HepG2 (cell line): ENCODE measurements around the gene MEA1. TPM values are rescaled to one million over a fixed set of nuclear protein-coding genes. Genes with fewer than 3 reads are reported as not detected.
A peak's percentile ranks its signal among the peaks of the same experiment; 100 is the strongest.

Source experiments
- BCLAF1 ChIP-seq: fragments of 450-650 bp; IDR thresholded peaks from 2 replicates; pipeline ENCODE4 v1.6.1; 2017; ENCODE audit warnings: mild to moderate bottlenecking
- E2F2 ChIP-seq: sonication (generic); formaldehyde crosslinking; IDR thresholded peaks from 2 replicates; pipeline ENCODE4 v1.4.0; 2020; ENCODE audit warnings: missing genetic modification reagents, borderline replicate concordance
- KMT2A ChIP-seq: sonication (generic); formaldehyde crosslinking; IDR thresholded peaks from 2 replicates; pipeline ENCODE4 v1.4.0; 2020; ENCODE audit warnings: missing genetic modification reagents
- MLXIP ChIP-seq: sonication (generic); formaldehyde crosslinking; IDR thresholded peaks from 2 replicates; pipeline ENCODE4 v1.9.0; 2021; ENCODE audit warnings: missing genetic modification reagents, borderline replicate concordance
- NPAS2 ChIP-seq: sonication (generic); formaldehyde crosslinking; IDR thresholded peaks from 2 replicates; pipeline ENCODE4 v1.8.0; 2022; ENCODE audit warnings: mild to moderate bottlenecking, missing genetic modification reagents, borderline replicate concordance
- PHF21A ChIP-seq: sonication (generic); formaldehyde crosslinking; IDR thresholded peaks from 2 replicates; pipeline ENCODE4 v1.5.0; 2020; ENCODE audit warnings: mild to moderate bottlenecking, missing genetic modification reagents
- SP2 ChIP-seq: sonication (generic); formaldehyde crosslinking; IDR thresholded peaks from 2 replicates; pipeline ENCODE4 v1.5.1; 2020; ENCODE audit warnings: mild to moderate bottlenecking, missing genetic modification reagents
- SYNCRIP ChIP-seq: fragments of 200-400 bp; formaldehyde crosslinking; IDR thresholded peaks from 2 replicates; pipeline ENCODE4 v1.6.1; 2018; ENCODE audit warnings: mild to moderate bottlenecking, low read depth, low read length; ENCODE audit not compliant: insufficient read depth
- TMF1 ChIP-seq: sonication (generic); formaldehyde crosslinking; IDR thresholded peaks from 2 replicates; pipeline ENCODE4 v1.8.1; 2022; ENCODE audit warnings: low read depth, missing genetic modification reagents
- XRCC5 ChIP-seq: fragments of 200-400 bp; formaldehyde crosslinking; optimal IDR thresholded peaks from 2 replicates; pipeline ENCODE3; 2017; ENCODE audit warnings: mild to moderate bottlenecking, low read length
- ZNF260 ChIP-seq: sonication (generic); formaldehyde crosslinking; IDR thresholded peaks from 2 replicates; pipeline ENCODE4 v1.4.0; 2020; ENCODE audit warnings: missing genetic modification reagents, low read depth, mild to moderate bottlenecking, borderline replicate concordance
- ZNF280D ChIP-seq: sonication (generic); formaldehyde crosslinking; IDR thresholded peaks from 2 replicates; pipeline ENCODE4 v1.5.1; 2020; ENCODE audit warnings: mild to moderate bottlenecking, missing genetic modification reagents
- ZNF282 ChIP-seq: fragments of 450-650 bp; IDR thresholded peaks from 2 replicates; pipeline ENCODE4 v1.6.1; 2018; ENCODE audit not compliant: partially characterized antibody
- ZNF335 ChIP-seq: sonication (generic); formaldehyde crosslinking; IDR thresholded peaks from 2 replicates; pipeline ENCODE4 v1.4.0; 2020; ENCODE audit warnings: missing genetic modification reagents
- ZNF431 ChIP-seq: sonication (generic); formaldehyde crosslinking; IDR thresholded peaks from 2 replicates; pipeline ENCODE4 v1.9.0; 2022; ENCODE audit warnings: missing genetic modification reagents, low read depth, mild to moderate bottlenecking, borderline replicate concordance
- ZNF512 ChIP-seq: sonication (generic); formaldehyde crosslinking; IDR thresholded peaks from 2 replicates; pipeline ENCODE4 v1.4.0; 2020; ENCODE audit warnings: mild to moderate bottlenecking, missing genetic modification reagents
- polyA plus RNA-seq, 8 experiments: library from polyadenylated mRNA; depleted of rRNA in 3 of 8; stranded (reverse) in 7 of 8; unstranded in 1 of 8; fragments of >200 nt; fragmentation: Illumina TruSeq in 4 of 8; extraction: Trizol in 4 of 8; gene quantifications; 2 replicates each; pipeline versions ENCODE4 v1.2.1 to v1.2.3, GENCODE V29; 2011 to 2016; ENCODE audit warnings: low read depth in 4 of 8, missing spikeins in 1 of 8, mixed read lengths in 1 of 8; ENCODE audit not compliant: insufficient read depth in 1 of 8
- total RNA-seq, 5 experiments: library from RNA; depleted of rRNA; stranded (reverse); fragments of >200 nt; fragmentation: Illumina TruSeq; extraction: Trizol; gene quantifications; 2 replicates each; pipeline ENCODE4 v1.2.3, GENCODE V29; 2016; ENCODE audit warnings: low read depth in 1 of 5

MEA1 gene
- total and polyA plus RNA-seq, 2 of the 13 experiments (the other 11 are each of a cell fraction or from before 2014, with no cell fraction given) = 75.6 to 86.2 TPM

GRCh38 chr6:43021270-43022047 is 7.7 kb upstream of the MEA1 start, which contains the start of gene RRP36 (continued):
- TF ChIP-seq ZNF280D (CRISPR knock-in tag) = no peak
- TF ChIP-seq ZNF335 (CRISPR knock-in tag) = no peak
- peak; percentile 68; the same call in 1 of the 2 replicates for TF ChIP-seq E2F2 (CRISPR knock-in tag)
- 0 out of 2 replicates have a peak, but pooled peaks have one; percentile 26 for TF ChIP-seq MLXIP (CRISPR knock-in tag)
- TF ChIP-seq ZNF431 (CRISPR knock-in tag) = peak; percentile 27; the same call in 1 of the 2 replicates
- no peak for TF ChIP-seq ZNF512 (CRISPR knock-in tag)
- TF ChIP-seq XRCC5 = peak; percentile 52
- no peak; the same call in 1 of the 2 replicates for TF ChIP-seq TMF1 (CRISPR knock-in tag)
- peak; percentile 78 for TF ChIP-seq SP2 (CRISPR knock-in tag)
- no peak for TF ChIP-seq SYNCRIP
- no peak for TF ChIP-seq ZNF282
- peak; percentile 13; the same call in 1 of the 2 replicates for TF ChIP-seq PHF21A
- peak; percentile 52; the same call in 1 of the 2 replicates for TF ChIP-seq KMT2A
- no peak for TF ChIP-seq BCLAF1
- no peak for TF ChIP-seq NPAS2 (CRISPR knock-in tag)
- no peak for TF ChIP-seq ZNF260
